ENCODE data around the gene BLID. TPM values are rescaled to one million over a fixed set of nuclear protein-coding genes. Genes with fewer than 3 reads are reported as not detected.

The BLID gene, protein sequence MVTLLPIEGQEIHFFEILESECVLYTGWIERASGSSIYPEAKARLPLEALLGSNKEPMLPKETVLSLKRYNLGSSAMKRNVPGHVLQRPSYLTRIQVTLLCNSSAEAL
- 0.57 TPM for total RNA-seq
- long read RNA-seq = 0 reads

DNA sequence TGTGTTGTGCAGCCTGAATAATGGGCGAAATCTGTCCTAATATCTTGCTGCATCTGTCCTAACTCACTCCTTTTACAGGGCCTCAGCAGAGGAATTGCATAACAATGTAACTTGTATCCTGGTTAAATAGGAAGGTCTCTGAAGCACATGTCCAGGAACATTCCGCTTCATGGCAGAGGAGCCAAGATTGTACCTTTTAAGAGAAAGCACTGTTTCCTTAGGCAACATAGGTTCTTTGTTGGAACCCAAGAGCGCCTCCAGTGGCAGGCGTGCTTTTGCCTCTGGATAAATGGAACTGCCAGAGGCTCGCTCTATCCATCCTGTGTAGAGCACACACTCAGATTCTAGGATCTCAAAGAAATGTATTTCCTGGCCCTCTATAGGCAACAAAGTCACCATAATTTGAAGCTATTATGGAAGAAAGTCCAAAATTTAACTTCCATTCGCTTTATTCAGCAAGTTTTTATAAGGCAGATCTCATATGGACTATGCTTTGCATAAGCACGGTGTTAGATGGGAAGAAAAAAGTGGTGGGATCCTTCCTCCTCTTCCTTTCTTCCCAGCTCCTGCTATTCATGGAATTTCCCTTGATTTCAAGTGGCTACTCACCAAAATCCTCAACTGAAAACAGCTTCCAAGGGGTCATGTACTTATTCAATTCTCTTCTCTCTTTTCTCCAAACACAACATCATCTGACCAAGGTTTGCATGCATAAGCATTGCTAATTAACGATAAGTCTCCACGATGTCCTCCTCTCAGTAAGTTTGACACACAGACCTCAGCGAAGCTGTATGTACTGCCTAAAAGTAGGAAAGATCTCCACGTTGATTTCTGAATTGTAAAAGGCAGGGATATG is at the start of gene BLID:
TSS of gene BLID (minus strand) at position 692 of the 856 bp plus-strand sequence. CDS start at position 399, 293 bp downstream.
- no peak for DNase-seq (ENCODE audit: low spot score)
- intact Hi-C loops (cut with DNase I) = no loop called here

- no peak for DNase-seq (ENCODE audit: low spot score)
- intact Hi-C loops (cut with DNase I) = no loop called here
Observed at GRCh38 chr11:122163053-122163819, 47.2 kb upstream of the BLID start.

DNA sequence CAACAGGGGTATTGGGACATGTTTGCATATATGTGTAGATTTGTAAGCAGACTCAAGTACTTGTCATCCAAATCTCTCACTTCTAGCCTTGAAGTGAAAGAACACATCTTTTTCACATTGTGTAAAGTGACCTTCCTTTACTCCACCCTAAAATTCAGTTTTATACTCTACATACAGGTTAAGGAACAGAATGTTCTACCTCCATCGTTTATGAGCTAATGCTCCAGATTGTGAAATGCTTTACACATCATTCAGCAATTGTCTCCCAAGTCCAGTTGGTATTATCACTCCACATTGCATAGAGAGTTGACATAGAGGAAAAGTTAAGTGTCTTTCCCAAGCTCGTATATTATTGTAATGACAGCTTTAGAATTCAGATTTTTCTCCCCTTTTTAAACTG is 46.1 kb upstream of the BLID start:
- no peak for DNase-seq (ENCODE audit: low spot score)
- intact Hi-C loops (cut with DNase I) = no loop called here

DNA sequence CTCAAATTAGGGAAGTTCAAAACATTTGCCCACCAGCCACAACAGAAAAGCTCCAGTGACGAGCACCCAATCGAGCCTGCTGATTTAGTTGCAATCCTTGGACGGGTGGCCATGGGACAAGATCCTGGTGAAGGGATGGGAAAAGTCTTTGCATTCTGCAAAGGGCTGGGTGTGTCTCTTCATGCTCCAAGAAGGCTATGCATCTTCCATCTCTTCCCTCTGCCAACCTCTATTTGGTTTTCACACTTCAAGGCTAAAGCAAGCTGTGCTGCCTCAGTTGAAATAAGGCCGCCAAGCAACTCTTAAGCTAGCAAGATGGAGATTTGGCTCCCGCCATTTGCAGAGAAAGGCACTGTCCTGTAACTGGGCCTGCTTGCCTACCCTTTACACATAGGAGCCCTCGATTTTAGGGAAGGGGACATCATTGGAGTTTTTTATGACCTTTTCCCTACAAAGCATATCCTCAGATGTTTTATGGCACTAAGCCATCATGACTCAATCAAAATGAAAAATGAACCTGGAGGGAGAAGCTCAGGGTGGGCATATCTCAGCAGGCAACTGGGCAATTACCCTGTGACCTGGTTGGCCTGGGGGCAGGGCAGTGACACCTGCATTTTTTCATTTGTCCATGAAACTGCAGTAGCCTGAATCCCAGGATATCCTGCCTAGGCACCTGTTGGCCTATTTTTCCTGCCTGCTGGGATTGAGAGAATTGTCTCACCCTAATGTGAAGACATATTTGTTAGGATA is 45.0 kb upstream of the BLID start:
- no peak for DNase-seq (ENCODE audit: low spot score)
- intact Hi-C loops (cut with DNase I) = no loop called here

GRCh38 chr11:122159861-122160260 is 43.8 kb upstream of the BLID start:
- no peak for DNase-seq (ENCODE audit: low spot score)
- intact Hi-C loops (cut with DNase I) = loop anchor here (5.0 kb wide), 1 partner anchor 58 kb away; no protein-coding TSS in a partner anchor

DNA sequence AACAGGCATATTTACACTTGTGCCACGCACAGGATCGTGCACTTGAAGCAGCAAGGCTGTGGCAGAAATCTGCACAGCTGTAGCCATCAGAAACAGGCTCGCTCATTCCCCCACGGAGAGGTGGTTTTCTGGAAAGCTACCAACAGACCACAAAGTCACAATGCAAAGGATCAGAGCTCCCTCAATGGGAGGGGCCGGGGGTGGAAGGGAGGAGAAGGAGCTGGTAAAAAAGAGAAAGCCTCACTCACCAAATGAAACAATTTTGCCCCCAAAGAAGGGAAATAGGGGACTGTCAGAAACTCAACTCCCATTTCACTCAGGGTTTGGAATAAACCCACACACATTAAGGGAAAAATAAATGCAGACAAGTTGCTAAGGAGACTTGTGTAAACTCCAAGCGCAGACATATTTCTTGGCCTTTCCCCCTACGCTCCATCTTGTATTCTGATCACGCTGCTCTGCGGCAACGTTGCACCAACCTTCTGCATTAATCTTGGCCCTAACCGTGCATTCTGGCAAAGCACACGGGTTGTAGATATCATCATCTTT is 43.2 kb upstream of the BLID start:
- intact Hi-C loops (cut with DNase I) = loop anchor here (5.0 kb wide), 1 partner anchor 57 kb away; no protein-coding TSS in a partner anchor
- DNase-seq (ENCODE audit: low spot score) = no peak

DNA sequence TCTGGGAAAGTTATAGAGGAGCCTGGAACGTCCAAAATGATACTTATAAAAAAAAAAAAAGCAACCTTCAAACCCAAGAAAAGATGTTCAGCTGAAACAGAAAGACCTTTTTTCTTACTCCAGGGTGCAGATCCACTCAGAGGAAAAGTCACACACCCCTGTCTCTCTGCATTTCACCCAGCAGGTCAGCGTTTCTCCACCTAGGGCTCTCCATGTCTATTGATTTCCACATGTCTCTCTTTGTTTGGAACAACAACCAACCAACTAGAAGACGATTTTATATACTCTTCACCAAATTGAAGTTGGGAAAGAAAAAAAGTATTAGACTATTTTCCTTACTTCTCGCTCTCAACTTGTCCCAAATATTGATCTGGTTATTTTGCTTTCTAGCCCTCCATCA is 42.2 kb upstream of the BLID start:
- intact Hi-C loops (cut with DNase I) = loop anchor here (5.0 kb wide), 1 partner anchor 56 kb away; no protein-coding TSS in a partner anchor

DNA sequence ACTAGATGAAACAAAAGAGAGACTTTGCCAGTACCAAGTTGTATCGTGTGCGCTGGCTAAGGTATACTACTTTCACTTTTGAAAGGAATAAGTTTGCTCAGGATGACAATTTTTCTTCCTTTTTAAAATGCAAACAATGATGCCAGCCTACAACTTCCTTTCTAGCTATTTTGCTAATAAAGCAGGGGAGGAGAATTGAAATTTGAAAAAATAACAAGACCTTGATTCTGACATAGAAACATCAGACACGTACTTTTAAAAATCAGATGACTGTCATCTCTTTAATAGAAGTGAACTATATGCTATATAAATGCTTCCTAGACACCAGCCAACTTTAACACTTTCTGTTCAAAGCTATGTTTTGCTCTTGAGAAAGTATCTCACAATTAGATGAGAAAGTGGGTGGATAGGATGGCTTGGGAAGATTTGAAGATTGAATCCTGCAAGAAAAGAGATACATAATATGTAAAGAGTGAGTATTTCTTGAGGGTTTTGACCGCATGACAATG is 41.7 kb upstream of the BLID start:
- no peak for DNase-seq (ENCODE audit: low spot score)
- intact Hi-C loops (cut with DNase I) = loop anchor here (5.0 kb wide), 1 partner anchor 55 kb away; no protein-coding TSS in a partner anchor

More for the DNA sequence above, 42.2 kb upstream of the BLID start:
- DNase-seq (ENCODE audit: low spot score) = no peak

GRCh38 chr11:122156940-122157382 is 40.9 kb upstream of the BLID start:
- intact Hi-C loops (cut with DNase I) = loop anchor here (5.0 kb wide), 1 partner anchor 55 kb away; no protein-coding TSS in a partner anchor
- DNase-seq (ENCODE audit: low spot score) = no peak

GRCh38 chr11:122155765-122156527 is 39.9 kb upstream of the BLID start:
- intact Hi-C loops (cut with DNase I) = loop anchor here (5.0 kb wide), 1 partner anchor 54 kb away; no protein-coding TSS in a partner anchor
- no peak for DNase-seq (ENCODE audit: low spot score)

DNA sequence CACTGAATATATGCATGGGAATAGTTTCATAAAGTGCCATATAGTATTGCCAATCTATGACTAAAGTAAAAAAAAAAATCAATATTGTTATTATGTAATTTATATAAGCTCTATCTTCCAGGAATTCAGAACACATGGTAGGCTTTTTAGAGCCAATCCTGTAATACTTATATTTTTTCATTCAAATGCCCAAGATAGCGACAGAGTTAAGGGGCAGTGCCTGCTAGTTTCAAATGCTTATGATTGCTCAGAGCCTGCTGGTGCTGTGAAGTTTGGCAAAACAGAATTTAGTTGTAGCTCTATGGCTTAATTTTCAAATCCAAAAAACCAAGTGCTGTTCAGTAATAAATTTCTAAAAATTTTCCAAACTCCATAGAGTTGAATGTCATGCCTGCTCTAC is 39.0 kb upstream of the BLID start:
- intact Hi-C loops (cut with DNase I) = loop anchor here (5.0 kb wide), 1 partner anchor 53 kb away; no protein-coding TSS in a partner anchor
- DNase-seq (ENCODE audit: low spot score) = no peak

GRCh38 chr11:122154227-122154626 is 38.2 kb upstream of the BLID start:
- intact Hi-C loops (cut with DNase I) = no loop called here

DNA sequence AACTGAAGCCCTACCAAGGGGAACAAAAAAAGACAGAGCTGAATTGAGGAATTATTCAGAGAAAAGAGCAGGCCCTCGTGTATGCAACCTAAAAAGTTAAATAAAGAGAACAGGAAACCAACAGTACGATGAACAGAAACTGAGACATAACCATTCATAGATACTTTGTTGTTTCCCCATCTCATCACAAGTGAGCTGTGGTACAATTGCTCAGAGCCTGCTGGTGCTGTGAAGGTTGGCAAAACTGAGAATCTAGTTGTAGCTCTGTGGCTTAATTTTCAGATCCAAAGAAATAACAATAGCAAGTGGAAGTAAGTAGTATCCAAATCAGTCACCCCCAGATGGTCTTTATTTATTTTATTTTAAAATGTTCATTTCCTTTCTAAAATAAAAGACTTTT is 37.7 kb upstream of the BLID start:
- intact Hi-C loops (cut with DNase I) = no loop called here
- no peak for DNase-seq (ENCODE audit: low spot score)

More at GRCh38 chr11:122154227-122154626, 38.2 kb upstream of the BLID start:
- no peak for DNase-seq (ENCODE audit: low spot score)

GRCh38 chr11:122150216-122151124 is 34.5 kb upstream of the BLID start:
- DNase-seq (ENCODE audit: low spot score) = no peak
- intact Hi-C loops (cut with DNase I) = no loop called here

DNA sequence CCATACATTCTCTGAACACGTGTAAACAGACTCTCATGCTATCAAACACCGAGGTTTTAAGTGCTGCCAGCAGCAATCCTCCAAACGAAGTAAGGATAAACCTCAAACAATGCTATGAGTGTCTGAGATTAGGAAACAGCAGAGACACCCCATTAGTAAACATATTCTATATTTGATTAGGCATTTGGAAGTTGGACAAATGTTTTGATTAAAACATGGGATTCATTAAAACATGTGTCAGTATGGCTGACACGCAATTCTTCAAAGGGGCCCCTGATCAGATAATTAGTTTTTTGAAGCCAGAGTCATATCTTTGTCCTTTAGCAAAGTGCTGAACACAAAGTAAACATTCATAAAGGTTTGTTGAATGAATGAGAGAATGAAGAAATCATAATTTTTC is 33.2 kb upstream of the BLID start:
- intact Hi-C loops (cut with DNase I) = no loop called here
- no peak for DNase-seq (ENCODE audit: low spot score)

GRCh38 chr11:122146475-122146874 is 30.5 kb upstream of the BLID start:
- intact Hi-C loops (cut with DNase I) = no loop called here
- DNase-seq (ENCODE audit: low spot score) = no peak

- no peak for DNase-seq (ENCODE audit: low spot score)
- intact Hi-C loops (cut with DNase I) = no loop called here
Observed at GRCh38 chr11:122145715-122146274, 29.8 kb upstream of the BLID start.

Measured in cardiac septum (tissue), 1 donor.